CD4-positive, alpha-beta T cell (primary cell): ENCODE results near the gene HABP2. TPM values are rescaled to one million over a fixed set of nuclear protein-coding genes. Genes with fewer than 3 reads are reported as not detected.

Source experiments
- ATAC-seq: fragments of 200-7000 bp; cut with Tn5 transposase; one replicate; pipeline ENCODE4 v1.10.0; 2022; ENCODE audit warnings: mild to moderate bottlenecking; ENCODE audit not compliant: poor library complexity
- CTCF ChIA-PET: fragments of 350-600 bp; sonication (Branson Sonifier 250); formaldehyde crosslinking; loops from one replicate; lab custom pipeline; 2021; ENCODE audit warnings: antibody characterized with exemption, inconsistent platforms; lab: Charles Lee
- POLR2A ChIA-PET: fragments of 350-600 bp; sonication (Branson Sonifier 250); formaldehyde crosslinking; loops from one replicate; lab custom pipeline; 2021; ENCODE audit warnings: antibody characterized with exemption, inconsistent platforms; lab: Charles Lee
- DNase-seq, 14 experiments: peaks; one replicate each; pipeline ENCODE4 v3.0.0-alpha.2; 2013 to 2020; ENCODE audit warnings: mixed read lengths in 2 of 14
- H3K27ac ChIP-seq, 2 donors: one replicate each; pipeline versions ENCODE4 v1.5.1 to v1.7.0; 2013; ENCODE audit warnings: low read length in 2 of 2, low read depth in 1 of 2, mild to moderate bottlenecking in 1 of 2
- H3K27me3 ChIP-seq, 2 experiments: 1 replicate in 1 of 2; 2 replicates in 1 of 2; pipeline versions ENCODE4 v1.6.1 to v1.7.0; 2013; ENCODE audit warnings: low read length in 2 of 2, control low read depth in 1 of 2, mild to moderate bottlenecking in 1 of 2, moderate library complexity in 1 of 2; ENCODE audit not compliant: insufficient read depth in 2 of 2, control insufficient read depth in 1 of 2
- H3K36me3 ChIP-seq: one replicate; pipeline ENCODE4 v1.6.1; 2013; ENCODE audit warnings: low read length, control low read depth; ENCODE audit not compliant: insufficient read depth
- H3K4me1 ChIP-seq: one replicate; pipeline ENCODE4 v1.6.1; 2013; ENCODE audit warnings: low read length, control low read depth; ENCODE audit not compliant: insufficient read depth
- H3K4me3 ChIP-seq: one replicate; pipeline ENCODE4 v1.5.1; 2013; ENCODE audit warnings: mild to moderate bottlenecking, low read length, moderate library complexity
- H3K9me3 ChIP-seq, 2 experiments: 1 replicate in 1 of 2; 2 replicates in 1 of 2; pipeline versions ENCODE4 v1.6.1 to v1.7.0; 2013; ENCODE audit warnings: low read length in 2 of 2, mild to moderate bottlenecking in 2 of 2, control low read depth in 1 of 2, moderate library complexity in 1 of 2; ENCODE audit not compliant: control insufficient read depth in 1 of 2, insufficient read depth in 1 of 2
- H3K27ac Mint-ChIP-seq: one replicate; pipeline ENCODE4 v1.8.0; 2020; ENCODE audit warnings: mixed read lengths
- H3K27me3 Mint-ChIP-seq: one replicate; pipeline ENCODE4 v1.8.0; 2021; ENCODE audit warnings: mixed read lengths
- H3K36me3 Mint-ChIP-seq: one replicate; pipeline ENCODE4 v1.8.0; 2021; ENCODE audit warnings: low read depth, mixed read lengths
- H3K4me1 Mint-ChIP-seq: one replicate; pipeline ENCODE4 v1.8.0; 2021; ENCODE audit warnings: low read depth, mixed read lengths
- H3K4me3 Mint-ChIP-seq: one replicate; pipeline ENCODE4 v1.8.0; 2020; ENCODE audit warnings: mild to moderate bottlenecking, mixed read lengths
- H3K9me3 Mint-ChIP-seq: one replicate; pipeline ENCODE4 v1.8.0; 2020; ENCODE audit warnings: mixed read lengths
- CTCF ChIP-seq: fragments of 200-600 bp; IDR thresholded peaks from one replicate; pipeline ENCODE4 v1.8.0; 2022; ENCODE audit warnings: antibody characterized with exemption, mild to moderate bottlenecking
- intact Hi-C, 2 experiments: fragments of 100-400 bp; cut with DNase I in 1 of 2; cut with micrococcal nuclease in 1 of 2; formaldehyde crosslinking; loops; one replicate each; pipeline versions ENCODE4 v1.15.1 to v1.9.0; 2023 to 2025; cut with DNase I, micrococcal nuclease
- total RNA-seq, 174 experiments: library from RNA in 2 of 174; stranded (reverse) in 2 of 174; gene quantifications; one replicate each; pipeline ENCODE4 v1.2.3 and lab custom pipeline; 2021 to 2026

The HABP2 gene
- total RNA-seq, 2 experiments from 2014 or later: not detected

GRCh38 chr10:113627836-113628235, 75.0 kb downstream of the HABP2 start:
- H3K4me1 ChIP-seq: no peaks in the 10 kb centered on the region

GRCh38 chr10:113628607-113629153, 75.8 kb downstream of the HABP2 start:
- ATAC-seq: no peak
- ChIA-PET CTCF (no interaction called here), POLR2A (no interaction called here)
- Histone ChIP-seq H3K4me1 (no peaks in the 10 kb centered on the region), H3K27me3 (peaks cover 0 to 3% of the 10 kb centered on the region in 2 experiments), H3K4me3 (no peak overlapping the region), H3K36me3 (no peaks in the 10 kb centered on the region), H3K27ac (no peak overlapping the region), H3K9me3 (no peaks in the 10 kb centered on the region)
- no peak for TF ChIP-seq CTCF
- H3K4me3 Mint-ChIP-seq: no peak overlapping the region
- H3K36me3 Mint-ChIP-seq: no peaks in the 10 kb centered on the region
- intact Hi-C loops: no loop called here
- peaks cover 24% of the 10 kb centered on the region for H3K27me3 Mint-ChIP-seq
- no peak for DNase-seq
- H3K27ac Mint-ChIP-seq: no peak overlapping the region
- no peaks in the 10 kb centered on the region for H3K4me1 Mint-ChIP-seq
- no peaks in the 10 kb centered on the region for H3K9me3 Mint-ChIP-seq

More at GRCh38 chr10:113627836-113628235, 75.0 kb downstream of the HABP2 start:
- DNase-seq: no peak
- TF ChIP-seq CTCF: no peak
- intact Hi-C loops: no loop called here
- Mint-ChIP-seq H3K4me1 (no peaks in the 10 kb centered on the region), H3K9me3 (no peaks in the 10 kb centered on the region), H3K27ac (no peak overlapping the region), H3K4me3 (no peak overlapping the region), H3K27me3 (peaks cover 22% of the 10 kb centered on the region), H3K36me3 (no peaks in the 10 kb centered on the region)
- Histone ChIP-seq H3K9me3 (no peaks in the 10 kb centered on the region), H3K36me3 (no peaks in the 10 kb centered on the region), H3K27ac (no peak overlapping the region), H3K4me3 (no peak overlapping the region), H3K27me3 (peaks cover 0 to 3% of the 10 kb centered on the region in 2 experiments)
- ChIA-PET CTCF (no interaction called here), POLR2A (no interaction called here)
- no peak for ATAC-seq

- no peaks in the 10 kb centered on the region for H3K4me1 ChIP-seq
- Mint-ChIP-seq H3K36me3 (no peaks in the 10 kb centered on the region), H3K27ac (no peak overlapping the region), H3K27me3 (peaks cover 25% of the 10 kb centered on the region), H3K4me1 (no peaks in the 10 kb centered on the region), H3K4me3 (no peak overlapping the region), H3K9me3 (no peaks in the 10 kb centered on the region)
- ATAC-seq (no peak), DNase-seq (no peak)
- no peak for TF ChIP-seq CTCF
- peaks cover 0 to 3% of the 10 kb centered on the region in 2 experiments for H3K9me3 ChIP-seq
- H3K36me3 ChIP-seq: no peaks in the 10 kb centered on the region
- no peak overlapping the region for H3K4me3 ChIP-seq
- ChIA-PET POLR2A (no interaction called here), CTCF (no interaction called here)
- intact Hi-C loops: no loop called here
- peaks cover 0 to 7% of the 10 kb centered on the region in 2 experiments for H3K27me3 ChIP-seq
- H3K27ac ChIP-seq: no peak overlapping the region
These were observed 78.2 kb downstream of the HABP2 start for GRCh38 chr10:113630929-113631533.
